ENCODE results near the gene CDHR2.

CDHR2 gene

DNA sequence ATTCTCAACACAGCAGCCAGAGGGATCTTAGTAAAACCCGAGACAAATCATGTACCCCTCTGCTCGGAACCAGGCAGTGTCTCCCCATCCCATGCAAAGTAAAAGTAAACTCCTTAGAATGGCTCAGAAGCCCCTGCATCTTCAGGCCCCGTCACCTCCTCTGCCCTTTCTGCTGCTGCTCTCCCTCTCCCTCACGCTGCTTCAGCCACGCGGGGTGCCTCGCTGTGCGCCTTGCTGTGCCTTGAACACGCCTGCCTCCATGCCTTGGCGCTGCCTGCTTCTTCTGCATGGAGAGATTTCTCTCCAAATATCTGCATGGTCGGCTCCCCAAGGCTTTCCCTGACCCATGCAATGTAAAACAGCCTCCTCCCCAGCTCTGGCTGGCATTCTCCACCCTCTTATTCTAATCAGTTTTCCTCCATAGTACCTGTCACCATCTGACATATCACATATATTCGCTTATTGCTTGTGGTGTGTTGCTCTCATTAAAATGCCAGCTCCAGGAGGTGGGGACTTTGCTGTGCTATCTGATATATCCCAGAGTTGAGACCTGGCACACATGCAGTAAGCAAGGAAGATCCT, 52.9 kb downstream of the CDHR2 start:
- H3K27ac ChIP-seq (ENCODE audit: low read length) = no peak overlapping the region
- no peak for TF ChIP-seq EZH2 (optimal IDR thresholded peaks at IDR 0.05; ENCODE audit: low read depth, low read length)
- TF ChIP-seq EZH2phosphoT487 (IDR thresholded peaks at IDR 0.05; ENCODE audit: low read length) = no peak
- TF ChIP-seq, protein P1, sequence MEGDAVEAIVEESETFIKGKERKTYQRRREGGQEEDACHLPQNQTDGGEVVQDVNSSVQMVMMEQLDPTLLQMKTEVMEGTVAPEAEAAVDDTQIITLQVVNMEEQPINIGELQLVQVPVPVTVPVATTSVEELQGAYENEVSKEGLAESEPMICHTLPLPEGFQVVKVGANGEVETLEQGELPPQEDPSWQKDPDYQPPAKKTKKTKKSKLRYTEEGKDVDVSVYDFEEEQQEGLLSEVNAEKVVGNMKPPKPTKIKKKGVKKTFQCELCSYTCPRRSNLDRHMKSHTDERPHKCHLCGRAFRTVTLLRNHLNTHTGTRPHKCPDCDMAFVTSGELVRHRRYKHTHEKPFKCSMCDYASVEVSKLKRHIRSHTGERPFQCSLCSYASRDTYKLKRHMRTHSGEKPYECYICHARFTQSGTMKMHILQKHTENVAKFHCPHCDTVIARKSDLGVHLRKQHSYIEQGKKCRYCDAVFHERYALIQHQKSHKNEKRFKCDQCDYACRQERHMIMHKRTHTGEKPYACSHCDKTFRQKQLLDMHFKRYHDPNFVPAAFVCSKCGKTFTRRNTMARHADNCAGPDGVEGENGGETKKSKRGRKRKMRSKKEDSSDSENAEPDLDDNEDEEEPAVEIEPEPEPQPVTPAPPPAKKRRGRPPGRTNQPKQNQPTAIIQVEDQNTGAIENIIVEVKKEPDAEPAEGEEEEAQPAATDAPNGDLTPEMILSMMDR (IDR thresholded peaks at IDR 0.05; ENCODE audit: low read length) = no peak
- no peaks in the 10 kb centered on the region for H3K9me3 ChIP-seq (replicated peaks; ENCODE audit: insufficient read depth, low read length)
- no peak overlapping the region for H3K4me2 ChIP-seq (ENCODE audit: low read depth, low read length)
- H3K79me2 ChIP-seq (ENCODE audit: low read length) = no peaks in the 10 kb centered on the region
- no peak overlapping the region for H3K9ac ChIP-seq (ENCODE audit: low read length)
- H3F3A ChIP-seq (ENCODE audit: insufficient read depth, low read length) = peaks cover 13% of the 10 kb centered on the region
- no peaks in the 10 kb centered on the region for H3K27me3 ChIP-seq (replicated peaks; ENCODE audit: insufficient read depth, low read length)
- no peak overlapping the region for H3K4me3 ChIP-seq (ENCODE audit: low read length)
- peaks cover 18% of the 10 kb centered on the region for H3K4me1 ChIP-seq (ENCODE audit: low read length)
- no peak for DNase-seq
- H2AFZ ChIP-seq (ENCODE audit: low read length) = no peak overlapping the region
- peaks cover 5% of the 10 kb centered on the region; the same call in 1 of the 2 replicates for H3K36me3 ChIP-seq (replicated peaks; ENCODE audit: insufficient read depth, low read length)
- no peaks in the 10 kb centered on the region for H3K9me2 ChIP-seq (replicated peaks; ENCODE audit: insufficient read depth, low read length)
- H4K20me1 ChIP-seq (ENCODE audit: insufficient read depth, low read length) = no peaks in the 10 kb centered on the region

DNA sequence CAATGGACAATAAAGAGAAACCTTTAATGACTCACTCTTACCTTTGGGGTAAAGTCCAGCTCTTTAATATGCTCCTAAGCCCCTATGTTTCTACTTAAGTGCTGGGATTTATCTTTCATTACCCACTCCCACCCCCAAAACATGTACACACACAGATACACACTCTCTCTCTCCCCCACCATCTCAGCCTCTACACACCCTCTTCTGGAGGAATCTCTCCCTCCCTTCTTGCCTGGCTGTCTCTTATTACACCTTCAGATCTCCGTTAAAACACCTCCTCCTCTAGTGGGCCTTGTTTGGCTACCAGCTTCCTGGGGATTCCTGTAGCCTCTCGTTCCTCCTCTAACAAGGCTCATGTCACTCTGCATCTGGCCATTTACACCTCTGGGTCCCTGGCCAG, 53.9 kb downstream of the CDHR2 start:
- Histone ChIP-seq H4K20me1 (ENCODE audit: insufficient read depth, low read length) (no peaks in the 10 kb centered on the region), H3K36me3 (replicated peaks; ENCODE audit: insufficient read depth, low read length) (peaks cover under 1% of the 10 kb centered on the region; the same call in 1 of the 2 replicates), H3K79me2 (ENCODE audit: low read length) (no peaks in the 10 kb centered on the region), H2AFZ (ENCODE audit: low read length) (no peak overlapping the region), H3K9me2 (replicated peaks; ENCODE audit: insufficient read depth, low read length) (no peaks in the 10 kb centered on the region), H3K4me2 (ENCODE audit: low read depth, low read length) (no peak overlapping the region), H3K9me3 (replicated peaks; ENCODE audit: insufficient read depth, low read length) (no peaks in the 10 kb centered on the region), H3K9ac (ENCODE audit: low read length) (no peak overlapping the region), H3K4me1 (ENCODE audit: low read length) (peaks cover 20% of the 10 kb centered on the region), H3F3A (ENCODE audit: insufficient read depth, low read length) (peaks cover 13% of the 10 kb centered on the region), H3K4me3 (ENCODE audit: low read length) (no peak overlapping the region), H3K27me3 (replicated peaks; ENCODE audit: insufficient read depth, low read length) (no peaks in the 10 kb centered on the region), H3K27ac (ENCODE audit: low read length) (no peak overlapping the region)
- TF ChIP-seq EZH2phosphoT487 (IDR thresholded peaks at IDR 0.05; ENCODE audit: low read length) (no peak), EZH2 (optimal IDR thresholded peaks at IDR 0.05; ENCODE audit: low read depth, low read length) (no peak)
- TF ChIP-seq, protein P1 (IDR thresholded peaks at IDR 0.05; ENCODE audit: low read length) = no peak
- no peak for DNase-seq

DNA sequence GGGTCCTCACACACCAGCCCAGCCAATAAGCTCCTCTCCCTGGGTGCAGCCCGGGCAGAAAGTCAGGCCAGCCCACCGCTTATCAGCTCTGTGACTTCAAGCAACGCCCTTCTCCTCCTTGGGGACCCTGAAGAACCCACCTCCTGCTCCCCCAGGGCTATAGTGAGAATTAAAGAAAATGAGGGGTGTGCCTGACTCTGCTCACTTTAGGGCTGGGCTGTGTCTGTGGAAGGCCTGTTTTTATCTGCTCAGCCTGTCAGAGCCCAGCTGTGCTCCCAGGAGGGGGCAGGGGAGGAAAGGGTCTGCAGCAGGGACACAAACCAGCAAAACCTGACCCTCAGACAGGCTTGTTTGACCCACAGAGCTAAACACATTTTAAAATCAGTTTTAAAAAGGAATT, 56.9 kb downstream of the CDHR2 start:
- H3K27me3 ChIP-seq (replicated peaks; ENCODE audit: insufficient read depth, low read length) = peaks cover 4% of the 10 kb centered on the region; the same call in 1 of the 2 replicates
- peaks cover 3% of the 10 kb centered on the region; the same call in 1 of the 2 replicates for H3K79me2 ChIP-seq (ENCODE audit: low read length)
- H3K9me3 ChIP-seq (replicated peaks; ENCODE audit: insufficient read depth, low read length) = no peaks in the 10 kb centered on the region
- no peaks in the 10 kb centered on the region for H3K36me3 ChIP-seq (replicated peaks; ENCODE audit: insufficient read depth, low read length)
- H3K27ac ChIP-seq (ENCODE audit: low read length) = no peak overlapping the region
- TF ChIP-seq EZH2 (optimal IDR thresholded peaks at IDR 0.05; ENCODE audit: low read depth, low read length) = no peak
- TF ChIP-seq EZH2phosphoT487 (IDR thresholded peaks at IDR 0.05; ENCODE audit: low read length) = no peak
- TF ChIP-seq, protein P1 (IDR thresholded peaks at IDR 0.05; ENCODE audit: low read length) = no peak
- H3K4me2 ChIP-seq (ENCODE audit: low read depth, low read length) = no peak overlapping the region
- DNase-seq = no peak
- peaks cover 20% of the 10 kb centered on the region for H3K4me1 ChIP-seq (ENCODE audit: low read length)
- no peak overlapping the region for H3K9ac ChIP-seq (ENCODE audit: low read length)
- no peaks in the 10 kb centered on the region for H4K20me1 ChIP-seq (ENCODE audit: insufficient read depth, low read length)
- no peaks in the 10 kb centered on the region for H3K9me2 ChIP-seq (replicated peaks; ENCODE audit: insufficient read depth, low read length)
- no peak overlapping the region for H2AFZ ChIP-seq (ENCODE audit: low read length)
- no peak overlapping the region for H3K4me3 ChIP-seq (ENCODE audit: low read length)
- 0 out of 2 replicates have a peak, but pooled peaks cover 4% of the 10 kb centered on the region for H3F3A ChIP-seq (ENCODE audit: insufficient read depth, low read length)

All from MM.1S (cell line).